ENCODE results near the gene CHD5. TPM values are rescaled to one million over a fixed set of nuclear protein-coding genes. Genes with fewer than 3 reads are reported as not detected.

The CHD5 gene
- total RNA-seq, 2 donors from 2014 or later: 1.1 to 3.2 TPM

GRCh38 chr1:6200188-6200809 lies 20.2 kb upstream of the CHD5 start:
- H3K27ac ChIP-seq: peak overlapping the region; percentile 80 to 85
- H3K4me1 ChIP-seq (ENCODE audit: control insufficient read depth in 1 of 2, low read depth in 2 of 2): peaks cover 14 to 34% of the 10 kb centered on the region in 2 donors
- TF ChIP-seq, protein P1, sequence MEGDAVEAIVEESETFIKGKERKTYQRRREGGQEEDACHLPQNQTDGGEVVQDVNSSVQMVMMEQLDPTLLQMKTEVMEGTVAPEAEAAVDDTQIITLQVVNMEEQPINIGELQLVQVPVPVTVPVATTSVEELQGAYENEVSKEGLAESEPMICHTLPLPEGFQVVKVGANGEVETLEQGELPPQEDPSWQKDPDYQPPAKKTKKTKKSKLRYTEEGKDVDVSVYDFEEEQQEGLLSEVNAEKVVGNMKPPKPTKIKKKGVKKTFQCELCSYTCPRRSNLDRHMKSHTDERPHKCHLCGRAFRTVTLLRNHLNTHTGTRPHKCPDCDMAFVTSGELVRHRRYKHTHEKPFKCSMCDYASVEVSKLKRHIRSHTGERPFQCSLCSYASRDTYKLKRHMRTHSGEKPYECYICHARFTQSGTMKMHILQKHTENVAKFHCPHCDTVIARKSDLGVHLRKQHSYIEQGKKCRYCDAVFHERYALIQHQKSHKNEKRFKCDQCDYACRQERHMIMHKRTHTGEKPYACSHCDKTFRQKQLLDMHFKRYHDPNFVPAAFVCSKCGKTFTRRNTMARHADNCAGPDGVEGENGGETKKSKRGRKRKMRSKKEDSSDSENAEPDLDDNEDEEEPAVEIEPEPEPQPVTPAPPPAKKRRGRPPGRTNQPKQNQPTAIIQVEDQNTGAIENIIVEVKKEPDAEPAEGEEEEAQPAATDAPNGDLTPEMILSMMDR (IDR thresholded peaks at IDR 0.05): no peak

GRCh38 chr1:6199298-6200187 lies 19.4 kb upstream of the CHD5 start, which contains the start of gene RPL22:
Gene RPL22 (minus strand): TSS chr1:6199595. CDS start chr1:6199573, 22 bp downstream.
- peaks cover 9% of the 10 kb centered on the region for H3K36me3 ChIP-seq
- TF ChIP-seq, protein P1 (IDR thresholded peaks at IDR 0.05): no peak
- peak within 1 kb of the TSS; percentile 86 for H3K4me3 ChIP-seq
- ATAC-seq (ENCODE audit: insufficient number of reproducible peaks, low FRiP score, low read depth): peak; percentile 98
- H3K4me1 ChIP-seq (ENCODE audit: control insufficient read depth in 1 of 2, low read depth in 2 of 2): peaks cover 14 to 29% of the 10 kb centered on the region in 2 donors
- DNase-seq (ENCODE audit: low spot score): peak; percentile 97
- no peaks in the 10 kb centered on the region for H3K27me3 ChIP-seq (replicated peaks; ENCODE audit: insufficient read depth)
- peak within 1 kb of the TSS; percentile 80 to 85 for H3K27ac ChIP-seq
- H3K9me3 ChIP-seq: no peaks in the 10 kb centered on the region

More at GRCh38 chr1:6200188-6200809, 20.2 kb upstream of the CHD5 start:
- H3K36me3 ChIP-seq: peaks cover 2% of the 10 kb centered on the region
- ATAC-seq (ENCODE audit: insufficient number of reproducible peaks, low FRiP score, low read depth) (no peak), DNase-seq (ENCODE audit: low spot score) (no peak)
- no peaks in the 10 kb centered on the region for H3K27me3 ChIP-seq (replicated peaks; ENCODE audit: insufficient read depth)
- no peaks in the 10 kb centered on the region for H3K9me3 ChIP-seq
- H3K4me3 ChIP-seq: peak overlapping the region; percentile 86

GRCh38 chr1:6198646-6199297 lies 18.7 kb upstream of the CHD5 start:
- peaks cover 17% of the 10 kb centered on the region for H3K36me3 ChIP-seq
- ATAC-seq (ENCODE audit: insufficient number of reproducible peaks, low FRiP score, low read depth): no peak
- H3K27me3 ChIP-seq (replicated peaks; ENCODE audit: insufficient read depth): no peaks in the 10 kb centered on the region
- H3K9me3 ChIP-seq: no peaks in the 10 kb centered on the region
- peaks cover 14 to 29% of the 10 kb centered on the region in 2 donors for H3K4me1 ChIP-seq (ENCODE audit: control insufficient read depth in 1 of 2, low read depth in 2 of 2)
- peak overlapping the region; percentile 86 for H3K4me3 ChIP-seq
- DNase-seq (ENCODE audit: low spot score): no peak
- TF ChIP-seq, protein P1 (IDR thresholded peaks at IDR 0.05): no peak
- H3K27ac ChIP-seq: peak overlapping the region; percentile 51 to 61

DNA sequence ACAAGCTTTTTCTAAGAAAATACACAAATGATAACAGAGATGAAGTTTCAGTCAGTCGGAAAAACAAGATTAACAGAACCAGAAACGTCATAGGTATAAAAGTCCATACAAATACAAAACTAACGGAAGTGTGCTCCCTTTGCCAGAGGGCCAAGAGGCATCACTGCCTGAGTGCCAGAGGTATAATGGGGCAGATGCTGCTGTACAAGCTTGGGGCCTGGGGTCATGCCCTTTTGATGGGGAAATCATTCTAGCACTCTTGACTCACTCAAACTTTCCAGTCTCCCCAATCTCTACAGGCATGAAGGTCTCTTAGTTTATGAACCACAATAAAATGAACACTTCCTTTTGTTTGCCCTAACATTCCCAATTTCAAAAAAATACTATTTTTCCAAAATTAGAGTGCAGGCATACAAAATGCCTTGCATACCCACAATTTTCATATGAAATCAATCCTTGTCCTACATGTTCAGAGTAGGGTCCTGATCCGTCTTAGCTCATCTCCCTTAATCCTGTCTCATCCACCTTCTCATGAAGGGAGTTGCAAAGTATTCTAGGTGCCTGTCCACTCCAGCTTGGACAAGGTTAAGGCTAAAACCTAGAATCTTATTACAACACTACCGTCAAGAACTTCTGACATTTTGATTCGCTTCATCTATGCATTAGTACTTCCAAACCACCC lies 17.8 kb upstream of the CHD5 start:
- Histone ChIP-seq H3K27ac (no peak overlapping the region), H3K36me3 (peaks cover 26% of the 10 kb centered on the region), H3K4me1 (ENCODE audit: control insufficient read depth in 1 of 2, low read depth in 2 of 2) (peaks cover 14 to 29% of the 10 kb centered on the region in 2 donors), H3K4me3 (peak overlapping the region; percentile 86), H3K27me3 (replicated peaks; ENCODE audit: insufficient read depth) (no peaks in the 10 kb centered on the region), H3K9me3 (no peaks in the 10 kb centered on the region)
- DNase-seq (ENCODE audit: low spot score) (no peak), ATAC-seq (ENCODE audit: insufficient number of reproducible peaks, low FRiP score, low read depth) (no peak)
- TF ChIP-seq, protein P1 (IDR thresholded peaks at IDR 0.05): no peak

Measured in thoracic aorta (tissue), 2 donors.